Mucosa of gallbladder (tissue), 1 donor: ENCODE results near the gene ROR2. TPM values are rescaled to one million over a fixed set of nuclear protein-coding genes. Genes with fewer than 3 reads are reported as not detected.

Experiments used
- DNase-seq: peaks from one replicate; pipeline ENCODE4 v3.0.0-alpha.2; 2020; ENCODE audit warnings: low spot score
- total RNA-seq: library from RNA; stranded (reverse); gene quantifications from one replicate; pipeline ENCODE4 v1.2.1, GENCODE V29; 2021
- donor health status: DM: no; HTN: no; CAD: no.

ROR2 gene
- total RNA-seq, 1 donor from 2014 or later: 21.5 TPM

DNA sequence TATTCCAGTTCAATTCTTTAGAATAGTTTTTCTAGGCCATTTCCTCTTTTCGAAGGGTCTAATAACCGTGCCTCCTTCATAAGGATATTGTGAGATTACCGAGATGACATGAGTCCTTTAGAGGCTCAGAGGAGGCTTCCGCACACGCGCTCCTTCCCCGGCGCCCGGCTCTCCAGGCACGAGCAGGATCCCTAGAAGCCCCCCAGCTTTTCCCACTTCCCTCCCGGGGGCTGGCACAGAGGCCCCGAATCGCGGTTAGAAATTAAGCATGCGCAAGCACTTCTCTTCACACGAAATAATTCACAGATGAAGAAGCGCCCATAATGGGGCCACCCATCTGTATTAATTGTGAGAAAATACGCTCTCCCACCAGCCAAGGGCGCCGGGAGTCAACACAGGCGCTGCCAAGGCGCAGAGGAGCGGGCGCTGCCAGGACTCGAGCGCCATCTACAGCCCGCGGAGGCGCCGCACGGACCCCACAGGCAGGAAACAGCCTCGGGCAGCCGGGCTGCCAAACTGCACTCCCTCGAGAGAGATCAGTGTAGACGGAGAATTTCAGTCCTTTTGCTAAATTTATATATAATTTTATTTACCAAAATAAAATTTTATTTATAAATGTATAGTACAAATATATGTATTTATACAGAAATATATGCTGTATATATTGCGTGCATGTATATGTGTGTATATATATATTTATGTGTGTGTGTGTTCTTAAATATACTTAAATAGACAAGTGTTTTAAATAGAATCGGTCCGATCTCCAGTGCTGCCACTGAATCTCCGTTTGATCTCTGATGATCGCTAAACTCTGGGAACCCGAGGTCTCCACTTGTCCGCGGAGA lies 268.3 kb downstream of the ROR2 start:
- DNase-seq: peak; percentile 69

DNA sequence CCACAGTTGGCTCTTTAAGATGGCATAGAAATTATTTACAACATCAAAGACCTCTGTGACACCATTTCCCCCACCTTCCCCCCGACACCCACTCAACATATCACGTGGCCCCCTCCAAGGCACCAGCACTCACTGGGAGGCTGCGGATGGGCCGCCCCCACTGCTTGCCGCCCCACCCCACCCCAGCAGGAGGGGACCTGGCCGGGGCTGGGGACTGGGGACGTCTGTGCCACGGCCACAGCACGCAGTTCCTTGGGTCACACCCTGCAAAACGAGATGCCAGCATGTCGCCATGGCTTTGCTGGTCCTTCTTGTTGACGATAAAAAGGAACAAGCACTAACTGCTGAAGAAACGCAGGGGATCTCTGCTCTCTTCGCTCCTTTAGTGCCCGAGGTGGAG lies 269.0 kb downstream of the ROR2 start:
- no peak for DNase-seq

DNA sequence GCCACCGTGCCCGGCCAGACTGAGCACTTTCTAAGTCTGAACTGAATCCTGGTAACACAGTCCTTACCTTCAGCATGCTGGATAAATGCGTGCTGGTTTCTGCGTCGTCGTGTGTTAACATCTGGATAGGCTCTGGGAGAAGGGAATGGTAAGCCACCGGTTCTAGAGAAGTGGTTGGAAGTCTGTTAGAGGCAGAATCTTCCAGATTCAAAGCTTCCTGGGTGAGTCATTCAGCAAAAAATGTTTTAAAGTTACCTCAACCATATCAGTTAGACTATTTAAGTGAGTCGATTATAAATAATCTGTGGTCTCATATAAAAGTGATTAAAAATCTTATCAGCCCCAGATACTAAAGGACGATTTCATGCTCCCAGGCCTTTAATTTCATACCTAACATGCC lies 269.9 kb downstream of the ROR2 start:
- DNase-seq: no peak

DNA sequence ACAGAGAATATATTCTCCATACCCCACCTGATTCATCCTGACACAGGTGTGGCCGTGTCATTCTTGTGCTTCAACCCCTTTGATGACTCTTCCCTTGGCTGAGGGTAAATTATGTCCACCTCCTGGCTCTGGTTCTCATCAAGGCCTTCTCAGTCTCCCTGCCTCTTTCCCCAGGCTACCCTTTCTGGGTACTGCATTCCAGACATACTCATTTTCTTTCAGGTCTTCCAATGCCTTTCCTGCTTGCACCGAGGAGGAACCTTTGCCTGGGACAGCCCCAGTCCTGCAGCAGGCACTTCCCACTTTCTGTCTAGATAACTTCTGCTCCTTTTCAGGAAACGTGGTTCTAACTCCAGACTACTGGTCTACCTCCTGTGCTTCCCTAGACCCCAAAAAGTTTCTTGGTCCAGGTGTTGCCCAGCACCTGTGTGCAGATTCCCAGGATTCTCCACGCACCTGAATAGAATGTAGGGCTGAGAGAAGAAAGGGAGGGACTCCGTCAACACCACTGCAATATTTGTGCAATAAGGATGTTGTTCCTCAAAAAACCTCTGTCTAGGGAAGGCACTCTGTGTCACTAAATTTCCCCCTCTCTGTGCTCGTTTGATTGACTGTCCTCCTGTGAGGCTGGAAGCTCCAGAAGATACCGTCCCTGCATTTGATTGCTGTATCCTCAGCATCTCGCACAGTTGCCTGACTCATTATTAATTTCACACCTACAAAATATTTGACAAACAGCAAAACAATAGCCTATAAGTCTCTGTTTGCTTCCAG lies 271.0 kb downstream of the ROR2 start:
- no peak for DNase-seq

DNA sequence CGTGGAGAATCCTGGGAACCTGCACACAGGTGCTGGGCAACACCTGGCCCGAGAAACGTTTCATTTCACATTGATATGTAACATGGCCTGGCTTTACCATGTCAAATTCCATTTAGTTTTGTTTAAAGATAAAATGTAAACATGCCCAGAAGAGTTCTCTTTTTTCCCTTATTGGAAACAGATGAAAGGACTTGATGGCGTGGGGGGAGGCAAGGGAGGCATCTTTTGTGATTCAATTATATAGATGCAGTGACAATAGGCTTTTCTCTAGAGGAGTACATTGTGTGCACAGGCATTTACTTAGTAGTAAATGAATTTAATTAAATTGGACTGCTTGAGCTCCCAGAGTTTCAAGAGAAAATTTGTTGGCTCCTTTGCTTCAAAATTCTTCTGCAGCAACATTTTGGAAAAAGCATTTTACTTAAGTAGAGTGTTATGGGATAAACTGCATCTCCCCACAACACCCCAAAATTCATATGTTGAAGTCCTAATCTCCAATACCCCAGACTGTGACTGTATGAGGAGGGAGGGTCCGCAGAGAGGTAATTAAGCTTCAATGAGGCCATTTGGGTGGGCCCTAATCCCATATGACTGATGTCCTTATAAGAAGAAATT lies 272.1 kb downstream of the ROR2 start:
- no peak for DNase-seq

DNA sequence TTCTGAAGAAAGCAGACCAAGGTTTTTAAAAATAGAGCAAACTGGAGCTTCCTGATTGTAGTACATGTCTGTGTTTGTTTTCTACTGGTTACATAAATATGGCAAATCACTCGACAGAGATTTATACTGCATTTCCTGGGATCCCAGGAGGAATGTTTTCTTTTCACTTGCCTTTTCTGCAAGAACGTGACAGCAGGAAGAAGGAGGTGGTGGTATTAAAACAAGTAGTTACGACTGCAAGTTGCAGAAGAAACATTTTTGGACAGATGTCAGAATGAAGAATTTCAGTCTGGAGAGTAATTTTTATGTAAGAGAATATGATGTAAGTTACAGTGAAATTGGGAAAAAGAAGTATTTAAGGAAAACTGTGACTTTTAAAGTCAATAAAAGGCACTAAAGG lies 272.7 kb downstream of the ROR2 start:
- no peak for DNase-seq

DNA sequence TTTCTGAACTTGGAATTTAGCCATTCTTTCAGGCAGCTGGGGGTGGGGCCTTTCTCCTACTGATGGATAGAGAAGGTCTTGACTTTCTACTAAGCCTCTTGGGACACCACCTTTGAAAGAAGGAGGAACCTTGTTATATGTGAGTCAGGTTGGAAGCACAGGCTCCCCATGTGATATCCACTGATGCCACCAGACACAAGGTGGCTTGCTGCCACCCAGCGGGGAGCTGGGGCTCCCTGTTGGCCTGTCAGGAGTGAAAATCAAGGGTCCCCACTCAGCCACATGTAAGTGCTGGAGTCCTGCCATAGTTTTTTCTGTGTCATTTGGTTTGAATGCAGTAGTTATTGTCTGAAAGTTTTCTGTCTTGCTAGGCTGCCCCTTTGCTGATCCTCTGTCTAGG lies 274.0 kb downstream of the ROR2 start:
- DNase-seq: no peak

DNA sequence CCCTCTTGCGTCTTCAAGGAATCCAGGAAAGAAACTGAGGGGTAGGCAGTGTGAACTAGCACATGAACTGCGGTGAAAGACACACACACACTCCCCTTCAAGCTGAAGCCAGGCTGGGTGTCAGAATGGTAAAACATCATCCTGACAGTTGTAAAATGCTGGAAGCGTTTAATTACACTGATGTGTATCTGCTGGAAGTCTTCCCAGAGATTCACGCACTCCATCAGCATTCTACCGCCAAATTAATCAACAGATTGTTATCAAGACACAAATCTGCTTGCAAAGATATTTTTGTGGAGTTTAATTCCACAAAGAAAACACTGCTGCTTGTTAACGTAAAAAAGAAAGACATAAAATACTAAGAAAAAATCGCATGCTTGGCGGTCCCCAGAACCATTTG lies 285.4 kb downstream of the ROR2 start:
- DNase-seq: no peak

DNA sequence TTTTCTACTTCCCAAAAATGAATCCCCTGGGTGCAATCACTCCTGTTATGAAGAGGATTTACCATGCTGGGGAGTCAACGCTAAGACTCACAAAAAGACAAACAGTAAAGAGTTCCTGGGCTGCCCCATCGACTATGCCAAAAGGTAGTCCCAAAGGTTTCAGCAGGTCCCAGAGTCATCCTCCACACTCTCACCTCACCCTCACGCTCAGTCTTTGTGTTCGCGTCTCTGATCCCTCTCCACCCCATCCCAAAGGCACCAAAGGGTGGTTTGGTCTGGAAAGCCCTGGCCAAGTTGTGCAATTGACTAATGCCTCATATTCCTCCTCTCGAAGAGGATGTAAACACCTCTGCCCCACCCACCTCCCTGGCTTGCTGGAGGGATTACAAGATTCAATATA lies 286.2 kb downstream of the ROR2 start:
- DNase-seq: no peak

DNA sequence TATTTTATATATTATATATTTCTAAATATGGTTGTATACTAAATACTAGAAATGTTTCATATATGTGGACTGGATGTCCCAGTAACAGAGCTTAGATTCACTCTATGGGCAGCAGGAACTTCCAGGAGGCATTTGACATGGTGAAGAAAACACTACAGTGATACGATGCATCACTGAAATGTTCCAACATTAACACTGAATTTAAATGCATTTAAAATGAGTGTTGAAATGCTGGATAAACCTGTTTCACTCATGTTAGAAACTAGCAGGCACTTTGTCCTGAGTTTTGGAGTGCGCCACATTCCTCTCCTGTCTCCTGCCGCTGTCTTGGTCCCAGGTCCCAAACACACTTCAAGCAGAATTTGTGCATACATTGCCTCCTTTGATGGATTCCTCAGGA lies 288.6 kb downstream of the ROR2 start:
- no peak for DNase-seq

DNA sequence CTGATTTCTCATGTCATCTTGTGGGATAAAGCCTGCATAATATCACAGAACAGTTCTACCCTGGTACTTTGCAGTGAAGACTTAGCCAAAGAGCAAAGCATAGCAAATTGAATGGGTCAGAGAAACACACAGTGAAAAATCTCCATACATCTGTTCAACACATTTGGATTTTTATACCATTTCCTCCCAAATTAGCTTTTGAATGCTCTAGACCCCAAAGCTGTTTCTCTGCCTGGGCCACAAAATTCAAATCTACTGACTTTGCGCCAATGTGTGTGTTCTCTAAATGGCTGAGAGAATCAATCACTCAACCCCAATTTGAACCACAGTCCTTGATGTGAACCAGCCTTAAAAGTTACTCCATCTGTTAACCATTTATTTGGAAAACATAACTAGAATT lies 289.5 kb downstream of the ROR2 start:
- DNase-seq: no peak

DNA sequence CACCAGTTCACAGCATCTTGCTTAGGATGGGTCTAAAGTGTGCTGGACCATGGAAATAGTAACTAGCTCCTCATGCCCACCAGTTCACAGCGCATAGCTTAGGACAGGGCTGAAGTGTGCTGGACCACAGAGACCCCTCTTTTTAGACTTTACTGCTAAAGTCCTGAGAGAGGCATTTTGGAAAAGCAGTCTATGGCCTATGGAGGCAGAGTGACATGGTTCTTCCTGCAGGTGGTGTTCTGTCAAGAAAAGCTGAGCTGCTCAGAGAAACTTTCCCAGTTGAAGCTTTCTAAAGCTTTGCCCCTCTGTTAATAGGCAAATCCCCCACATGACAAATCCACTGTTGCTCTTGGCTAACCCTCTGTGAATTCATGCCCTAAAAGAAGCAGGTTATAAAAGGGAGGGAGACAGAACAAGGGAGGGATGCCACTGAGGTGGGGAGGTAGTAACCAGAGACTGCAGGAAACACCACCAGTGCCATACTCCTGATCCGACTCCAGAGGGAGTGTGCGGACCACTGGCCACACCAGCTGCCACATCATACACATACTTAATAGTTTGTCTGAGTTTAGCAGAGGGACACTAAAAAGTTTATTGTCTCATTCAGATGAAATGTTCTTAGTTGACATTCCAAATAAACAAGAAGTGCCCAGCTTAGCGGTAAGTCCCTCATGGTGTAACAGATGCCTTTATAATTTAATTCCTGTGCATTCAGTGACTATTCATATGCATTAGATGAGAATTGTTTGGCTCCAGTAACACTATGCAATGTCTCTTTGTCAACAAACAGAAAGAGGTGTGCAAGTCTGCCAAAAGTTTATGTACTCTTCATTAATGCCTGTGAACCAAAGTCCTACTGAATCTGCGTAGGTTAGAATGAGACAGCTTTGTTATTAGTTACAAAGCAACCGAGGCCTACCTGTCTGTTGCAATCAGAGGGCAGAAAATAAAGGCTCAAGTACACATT lies 290.2 kb downstream of the ROR2 start:
- no peak for DNase-seq

DNA sequence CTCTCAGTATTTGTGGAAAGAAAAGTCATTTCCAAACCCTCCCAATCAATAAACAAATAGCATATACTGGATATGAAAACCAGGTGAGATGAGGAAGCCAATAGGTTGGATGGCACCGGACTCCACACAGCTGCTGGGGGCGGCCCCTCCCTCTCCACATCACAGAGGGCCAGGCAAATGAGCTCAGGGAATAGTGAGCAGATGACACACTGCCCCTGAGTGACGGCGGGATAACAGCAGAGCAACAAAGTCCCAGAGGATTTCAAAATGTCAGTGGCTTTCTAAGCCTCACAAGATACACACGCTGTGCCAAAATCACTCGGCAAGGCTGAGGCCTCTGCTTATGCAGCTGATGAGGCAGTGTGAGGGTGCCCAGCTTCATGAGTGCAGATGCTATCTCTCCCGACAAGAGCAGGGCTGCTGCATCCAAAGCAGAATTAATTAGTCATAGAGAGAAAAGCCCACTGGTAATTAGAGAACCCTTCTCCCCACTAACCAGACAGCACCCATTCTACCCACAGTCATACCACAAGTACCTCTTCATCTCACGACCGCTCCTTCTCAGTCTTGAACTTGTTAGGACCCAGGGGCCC lies 291.4 kb downstream of the ROR2 start:
- no peak for DNase-seq

DNA sequence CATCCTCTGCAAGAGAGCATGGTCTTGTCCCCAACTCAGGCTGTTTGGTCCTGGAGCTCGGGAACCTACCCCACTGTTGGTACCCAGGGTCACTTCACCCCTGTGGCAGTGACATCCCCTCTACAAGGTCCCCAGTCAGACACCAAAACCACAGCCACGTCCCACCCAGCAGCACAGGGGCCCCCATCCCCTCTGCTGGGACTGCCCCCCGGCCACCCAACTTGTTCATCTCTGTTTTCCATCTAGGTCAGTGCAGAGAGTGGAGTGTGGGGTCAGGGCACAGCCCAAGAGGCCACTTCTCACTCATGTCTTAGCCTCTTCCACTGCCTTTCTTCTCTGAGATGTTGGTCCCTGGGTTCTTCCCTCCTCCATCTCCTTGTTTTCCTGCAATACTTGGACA lies 292.5 kb downstream of the ROR2 start:
- DNase-seq: no peak

DNA sequence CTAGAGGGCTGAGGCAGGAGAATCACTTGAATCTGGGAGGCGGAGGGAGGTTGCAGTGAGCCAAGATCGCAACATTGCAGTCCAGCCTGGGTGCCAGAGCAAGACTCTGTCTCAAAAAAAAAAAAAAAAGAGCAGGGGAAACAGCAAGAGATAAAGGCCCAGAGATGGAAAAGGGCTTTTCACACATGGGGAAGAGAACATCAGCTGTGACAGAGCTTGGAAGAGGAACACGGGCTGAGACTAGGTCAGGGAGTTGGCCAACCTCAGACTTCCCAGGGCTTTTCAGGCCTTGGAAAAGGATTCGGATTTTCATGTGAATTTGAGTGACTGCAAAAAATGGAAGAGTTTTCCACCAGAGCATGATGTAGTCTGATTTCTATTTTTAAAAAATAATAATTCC lies 294.4 kb downstream of the ROR2 start:
- no peak for DNase-seq

DNA sequence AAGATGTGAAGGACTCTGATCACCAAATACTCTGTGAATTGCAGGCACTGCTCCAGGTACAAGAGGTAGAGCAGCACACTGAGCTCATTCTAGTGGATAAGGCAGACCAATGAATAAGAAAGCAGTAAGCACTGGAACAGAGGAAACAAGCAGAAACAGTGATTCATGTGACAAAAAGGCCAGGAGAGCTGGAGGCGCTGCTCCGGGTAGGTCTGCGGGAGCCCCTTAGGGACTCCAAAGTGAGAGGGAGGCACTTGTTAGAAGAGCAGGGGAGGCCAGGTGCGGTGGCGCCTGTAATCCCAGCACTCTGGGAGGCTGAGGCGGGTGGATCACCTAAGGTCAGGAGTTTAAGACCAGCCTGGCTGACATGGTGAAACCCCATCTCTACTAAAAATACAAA lies 294.8 kb downstream of the ROR2 start:
- DNase-seq: no peak

DNA sequence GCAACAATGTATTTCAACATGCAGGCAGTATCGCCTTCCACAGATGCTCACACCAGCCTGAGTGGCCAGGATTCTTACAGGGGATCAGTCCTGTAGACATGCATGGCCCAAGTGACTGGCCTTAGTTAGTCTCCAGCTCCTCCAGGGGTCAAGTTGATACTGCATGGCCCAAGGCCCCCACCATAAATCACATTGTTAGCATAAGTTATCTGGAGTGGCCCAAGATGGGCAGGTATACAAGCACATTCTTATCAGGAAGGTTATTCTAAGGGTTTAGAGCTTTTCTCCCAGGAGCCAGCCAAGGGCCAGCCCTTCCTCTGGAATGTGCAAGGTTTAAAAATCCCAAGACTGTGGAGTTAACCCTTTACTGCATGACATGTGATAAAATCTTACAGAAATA lies 295.5 kb downstream of the ROR2 start:
- DNase-seq: no peak

DNA sequence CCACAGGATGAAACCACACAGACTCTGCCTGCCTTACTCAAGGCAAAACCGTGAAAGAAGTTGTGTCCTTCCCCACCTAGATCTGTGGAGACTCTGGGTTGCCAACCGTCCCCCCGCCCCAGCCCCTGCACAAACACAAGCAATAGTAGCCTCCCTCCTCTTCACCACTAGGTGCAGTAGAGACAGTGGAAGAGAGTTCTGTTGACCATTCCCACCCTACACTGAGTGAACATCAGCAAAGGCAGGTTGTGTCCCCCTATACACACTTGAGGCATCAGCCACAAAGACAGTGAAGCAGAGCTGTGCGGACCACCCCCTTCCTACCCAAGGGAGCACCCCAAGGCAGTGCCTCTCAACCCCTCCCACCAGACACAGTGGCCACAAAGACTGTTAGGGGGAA lies 302.7 kb downstream of the ROR2 start:
- no peak for DNase-seq

DNA sequence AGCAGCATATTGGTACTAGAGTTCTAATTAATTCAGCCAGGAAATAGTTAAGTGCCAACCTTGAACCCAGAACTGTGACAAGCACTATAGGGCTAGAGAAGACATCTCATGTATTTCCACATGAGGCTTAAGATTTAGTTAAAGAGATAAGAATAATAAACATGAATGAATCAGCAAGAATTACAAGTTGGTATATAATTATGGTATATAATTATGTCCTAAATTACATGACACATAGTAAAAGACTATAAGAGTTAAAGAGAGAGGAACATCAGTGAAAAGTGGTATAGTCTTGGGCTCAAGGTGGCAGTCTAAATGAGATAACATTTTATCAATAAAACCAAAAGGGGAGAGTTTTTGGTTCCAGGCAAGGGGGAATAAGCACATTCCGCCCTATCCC lies 303.3 kb downstream of the ROR2 start:
- no peak for DNase-seq

DNA sequence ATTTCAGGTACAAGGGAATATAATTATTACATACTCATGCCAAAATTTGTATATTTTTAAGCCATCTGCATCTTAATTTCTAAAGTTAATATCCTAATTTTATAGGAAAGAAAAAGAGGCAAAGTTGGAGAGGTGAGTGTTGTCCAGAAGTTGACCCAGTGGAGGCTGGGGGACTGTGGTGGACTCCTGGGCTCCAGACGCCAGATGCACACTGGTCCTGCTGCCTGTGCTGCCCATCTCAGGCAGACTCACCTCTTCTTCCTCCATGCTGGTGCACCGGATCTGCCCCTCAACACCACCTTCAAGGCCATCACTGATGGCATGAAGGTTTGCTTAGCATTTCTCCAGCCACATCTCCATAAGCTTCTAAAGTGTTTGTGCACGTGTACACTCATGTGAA lies 305.6 kb downstream of the ROR2 start:
- DNase-seq: no peak

DNA sequence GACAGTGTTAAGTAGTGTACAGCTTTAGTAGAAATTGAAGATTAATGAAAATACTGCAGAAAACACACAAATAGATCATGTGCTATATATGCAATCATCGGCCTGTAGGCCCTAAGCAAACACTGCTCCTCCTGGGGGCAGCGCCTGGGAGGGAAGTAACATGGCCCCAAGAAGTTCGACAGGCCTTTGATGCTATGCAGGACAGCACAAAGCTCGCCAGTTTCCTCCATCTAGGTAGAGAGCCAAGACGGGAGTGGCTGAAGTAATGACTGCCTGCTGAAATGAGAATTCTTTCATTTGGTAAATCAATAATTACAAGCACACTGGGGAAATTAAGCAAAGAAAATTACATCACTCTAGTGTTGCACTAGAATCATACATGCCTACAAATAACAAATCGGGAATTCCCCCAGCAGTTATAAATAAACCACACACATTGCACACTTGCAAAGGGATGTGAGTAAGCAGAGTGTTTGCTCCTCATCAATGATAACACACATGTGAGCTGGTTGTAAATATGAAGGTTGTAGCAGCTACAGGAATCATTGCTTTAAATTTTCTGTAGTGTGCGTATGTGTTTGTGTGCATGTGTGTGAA lies 306.4 kb downstream of the ROR2 start:
- peak; percentile 20 for DNase-seq
